ENCODE data around the gene CTXN2.

DNA sequence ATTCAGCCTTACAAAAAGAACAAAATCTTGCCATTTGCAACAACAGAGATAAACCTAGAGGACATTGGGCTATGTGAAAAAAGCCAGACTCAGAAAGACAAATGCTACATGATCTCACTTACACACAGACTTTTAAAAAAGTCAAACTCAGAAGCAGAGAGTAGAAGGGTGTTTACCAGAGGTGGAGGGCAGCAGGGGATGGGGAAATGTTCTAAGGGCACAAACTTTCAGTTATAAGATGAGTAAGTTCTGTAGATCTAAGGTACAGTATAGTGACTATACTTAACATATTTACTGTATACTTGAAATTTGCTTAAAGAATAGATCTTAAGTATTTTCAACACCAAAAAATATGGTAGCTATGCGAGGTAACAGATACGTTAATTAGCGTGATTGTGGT lies 16.3 kb upstream of the CTXN2 start:
- TF ChIP-seq, protein P1, sequence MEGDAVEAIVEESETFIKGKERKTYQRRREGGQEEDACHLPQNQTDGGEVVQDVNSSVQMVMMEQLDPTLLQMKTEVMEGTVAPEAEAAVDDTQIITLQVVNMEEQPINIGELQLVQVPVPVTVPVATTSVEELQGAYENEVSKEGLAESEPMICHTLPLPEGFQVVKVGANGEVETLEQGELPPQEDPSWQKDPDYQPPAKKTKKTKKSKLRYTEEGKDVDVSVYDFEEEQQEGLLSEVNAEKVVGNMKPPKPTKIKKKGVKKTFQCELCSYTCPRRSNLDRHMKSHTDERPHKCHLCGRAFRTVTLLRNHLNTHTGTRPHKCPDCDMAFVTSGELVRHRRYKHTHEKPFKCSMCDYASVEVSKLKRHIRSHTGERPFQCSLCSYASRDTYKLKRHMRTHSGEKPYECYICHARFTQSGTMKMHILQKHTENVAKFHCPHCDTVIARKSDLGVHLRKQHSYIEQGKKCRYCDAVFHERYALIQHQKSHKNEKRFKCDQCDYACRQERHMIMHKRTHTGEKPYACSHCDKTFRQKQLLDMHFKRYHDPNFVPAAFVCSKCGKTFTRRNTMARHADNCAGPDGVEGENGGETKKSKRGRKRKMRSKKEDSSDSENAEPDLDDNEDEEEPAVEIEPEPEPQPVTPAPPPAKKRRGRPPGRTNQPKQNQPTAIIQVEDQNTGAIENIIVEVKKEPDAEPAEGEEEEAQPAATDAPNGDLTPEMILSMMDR (conservative IDR thresholded peaks at IDR 0.05; ENCODE audit: low read depth, low read length): no peak
- no peak for TF ChIP-seq USF2 (IDR thresholded peaks at IDR 0.05; ENCODE audit: low read depth, low read length)
- no peak for TF ChIP-seq FOS (IDR thresholded peaks at IDR 0.05; ENCODE audit: low read depth, low read length)
- TF ChIP-seq CEBPB (IDR thresholded peaks at IDR 0.05; ENCODE audit: low read depth, low read length): no peak
- no peak for TF ChIP-seq BHLHE40 (IDR thresholded peaks at IDR 0.05; ENCODE audit: low read depth, low read length)
- no peak for TF ChIP-seq POLR2A (IDR thresholded peaks at IDR 0.05; ENCODE audit: low read depth, low read length)
- TF ChIP-seq, protein P2, sequence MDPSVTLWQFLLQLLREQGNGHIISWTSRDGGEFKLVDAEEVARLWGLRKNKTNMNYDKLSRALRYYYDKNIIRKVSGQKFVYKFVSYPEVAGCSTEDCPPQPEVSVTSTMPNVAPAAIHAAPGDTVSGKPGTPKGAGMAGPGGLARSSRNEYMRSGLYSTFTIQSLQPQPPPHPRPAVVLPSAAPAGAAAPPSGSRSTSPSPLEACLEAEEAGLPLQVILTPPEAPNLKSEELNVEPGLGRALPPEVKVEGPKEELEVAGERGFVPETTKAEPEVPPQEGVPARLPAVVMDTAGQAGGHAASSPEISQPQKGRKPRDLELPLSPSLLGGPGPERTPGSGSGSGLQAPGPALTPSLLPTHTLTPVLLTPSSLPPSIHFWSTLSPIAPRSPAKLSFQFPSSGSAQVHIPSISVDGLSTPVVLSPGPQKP (IDR thresholded peaks at IDR 0.05; ENCODE audit: borderline replicate concordance, low read depth, low read length): no peak
- no peak for TF ChIP-seq CHD1 (IDR thresholded peaks at IDR 0.05; ENCODE audit: low read depth, low read length)
- TF ChIP-seq RAD21 (IDR thresholded peaks at IDR 0.05; ENCODE audit: low read length): no peak

Measured in IMR-90 (cell line).